ENCODE data around the gene FCHSD2. TPM values are rescaled to one million over a fixed set of nuclear protein-coding genes. Genes with fewer than 3 reads are reported as not detected.

The FCHSD2 gene
- total and polyA plus RNA-seq, 2 donors (not counting 3 experiments of a cell fraction or from before 2014, with no cell fraction given), result 20.8 to 56.9 TPM

DNA sequence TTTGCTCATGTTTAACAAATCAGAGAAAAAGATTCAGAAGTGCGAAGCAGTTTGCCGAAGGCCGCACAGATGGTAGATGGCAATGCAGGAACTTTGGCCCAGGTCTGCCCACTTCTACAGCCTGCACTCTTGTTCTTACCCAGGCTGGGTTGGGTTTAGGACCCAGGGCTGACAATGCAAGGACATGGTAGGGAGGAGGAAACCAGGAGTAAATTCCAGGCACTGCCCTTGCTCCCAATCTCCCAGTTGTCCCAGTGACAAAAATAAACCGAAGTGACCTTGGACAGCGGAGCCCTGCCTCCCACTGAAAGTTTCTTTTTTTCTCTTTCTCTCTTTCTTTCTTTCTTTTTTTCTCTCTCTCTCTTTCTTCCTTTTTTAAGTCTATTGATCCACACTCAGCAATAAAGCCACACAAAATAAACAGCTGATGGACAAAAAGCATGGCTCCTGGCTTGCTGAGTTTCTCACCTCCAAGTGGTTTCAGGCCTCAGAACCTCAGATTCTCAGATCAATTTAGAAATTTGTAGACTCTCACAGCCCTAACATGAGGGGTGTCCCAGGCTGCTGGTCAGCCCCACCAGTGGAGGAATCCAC lies 33.5 kb upstream of the FCHSD2 start:
- BruUV-seq (replicated peaks), result no TSS peak
- H3K4me1 ChIP-seq (ENCODE audit: control insufficient read depth, extremely low read depth, insufficient read depth, low read length), result peaks cover 28% of the 10 kb centered on the region
- no peaks in the 10 kb centered on the region for H3K27me3 ChIP-seq (ENCODE audit: control insufficient read depth in 2 of 2, insufficient read depth in 2 of 2, low read length in 2 of 2)
- intact Hi-C loops (cut with micrococcal nuclease), result no loop called here
- H2AFZ ChIP-seq (ENCODE audit: low read depth, low read length), result no peak overlapping the region
- no peak for TF ChIP-seq MYC (IDR thresholded peaks at IDR 0.05; ENCODE audit: low read depth, low read length)
- no peak for TF ChIP-seq GATA2 (IDR thresholded peaks at IDR 0.05; ENCODE audit: insufficient read depth, insufficient read length, low read depth, low read length)
- TF ChIP-seq, protein P1, sequence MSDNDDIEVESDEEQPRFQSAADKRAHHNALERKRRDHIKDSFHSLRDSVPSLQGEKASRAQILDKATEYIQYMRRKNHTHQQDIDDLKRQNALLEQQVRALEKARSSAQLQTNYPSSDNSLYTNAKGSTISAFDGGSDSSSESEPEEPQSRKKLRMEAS (IDR thresholded peaks at IDR 0.05; ENCODE audit: insufficient read depth, insufficient read length), result no peak
- TF ChIP-seq, protein P2, sequence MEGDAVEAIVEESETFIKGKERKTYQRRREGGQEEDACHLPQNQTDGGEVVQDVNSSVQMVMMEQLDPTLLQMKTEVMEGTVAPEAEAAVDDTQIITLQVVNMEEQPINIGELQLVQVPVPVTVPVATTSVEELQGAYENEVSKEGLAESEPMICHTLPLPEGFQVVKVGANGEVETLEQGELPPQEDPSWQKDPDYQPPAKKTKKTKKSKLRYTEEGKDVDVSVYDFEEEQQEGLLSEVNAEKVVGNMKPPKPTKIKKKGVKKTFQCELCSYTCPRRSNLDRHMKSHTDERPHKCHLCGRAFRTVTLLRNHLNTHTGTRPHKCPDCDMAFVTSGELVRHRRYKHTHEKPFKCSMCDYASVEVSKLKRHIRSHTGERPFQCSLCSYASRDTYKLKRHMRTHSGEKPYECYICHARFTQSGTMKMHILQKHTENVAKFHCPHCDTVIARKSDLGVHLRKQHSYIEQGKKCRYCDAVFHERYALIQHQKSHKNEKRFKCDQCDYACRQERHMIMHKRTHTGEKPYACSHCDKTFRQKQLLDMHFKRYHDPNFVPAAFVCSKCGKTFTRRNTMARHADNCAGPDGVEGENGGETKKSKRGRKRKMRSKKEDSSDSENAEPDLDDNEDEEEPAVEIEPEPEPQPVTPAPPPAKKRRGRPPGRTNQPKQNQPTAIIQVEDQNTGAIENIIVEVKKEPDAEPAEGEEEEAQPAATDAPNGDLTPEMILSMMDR (IDR thresholded peaks at IDR 0.05; ENCODE audit: extremely low read depth in 1 of 2, insufficient read depth in 1 of 2, low read depth in 1 of 2, low read length in 2 of 2), result no peak
- TF ChIP-seq JUN (IDR thresholded peaks at IDR 0.05; ENCODE audit: borderline replicate concordance, insufficient read depth, insufficient read length, low read depth), result no peak
- no peak for TF ChIP-seq POLR2A (IDR thresholded peaks at IDR 0.05; ENCODE audit: low read depth, low read length)
- TF ChIP-seq POLR2AphosphoS5 (IDR thresholded peaks at IDR 0.05; ENCODE audit: insufficient read depth, low read depth, low read length), result no peak
- no peak for TF ChIP-seq EZH2 (IDR thresholded peaks at IDR 0.05; ENCODE audit: borderline replicate concordance, low read depth, low read length, severe bottlenecking)
- TF ChIP-seq FOS (IDR thresholded peaks at IDR 0.05; ENCODE audit: borderline replicate concordance, insufficient read depth, low read length), result no peak
- no peak overlapping the region for H3K4me3 ChIP-seq (replicated peaks in 1 of 3; ENCODE audit: insufficient read depth in 1 of 3, low read depth in 1 of 3, low read length in 3 of 3)
- no peak overlapping the region for H3K4me2 ChIP-seq (ENCODE audit: insufficient read depth, low read length)
- DNase-seq (ENCODE audit: low read depth, low spot score), result no peak
- H3K9ac ChIP-seq (replicated peaks; ENCODE audit: extremely low read depth, insufficient read depth, low read length), result no peak overlapping the region
- POLR2A ChIA-PET, result interaction anchor here (0.5 kb wide), 1 partner anchor 33 kb away, joined by 3 read pairs; the partner anchor contains the start of gene FCHSD2
- H4K20me1 ChIP-seq (replicated peaks; ENCODE audit: control insufficient read depth, extremely low read depth, insufficient read depth, low read length), result no peaks in the 10 kb centered on the region
- no peaks in the 10 kb centered on the region for H3K79me2 ChIP-seq (ENCODE audit: control insufficient read depth, insufficient read depth, low read length)
- dilution Hi-C loops (cut with MboI; ENCODE audit: extremely low pct_ligation_motif_present, low sequenced_read_pairs), result no loop called here
- no peaks in the 10 kb centered on the region for H3K9me3 ChIP-seq (replicated peaks; ENCODE audit: control insufficient read depth, insufficient read depth, low read length)
- no peak overlapping the region for H3K27ac ChIP-seq (ENCODE audit: insufficient read depth, low read depth, low read length)
- CTCF ChIA-PET, result interaction anchor here (1.1 to 3.4 kb wide), 4 partner anchors 20 to 344 kb away, joined by 3 to 64 read pairs (median 6); partner anchors contain the start of gene FCHSD2
- H3K36me3 ChIP-seq (ENCODE audit: control insufficient read depth in 2 of 2, extremely low read depth in 1 of 2, insufficient read depth in 2 of 2, low read length in 2 of 2), result no peaks in the 10 kb centered on the region
- FAIRE-seq, result no peak
- no peaks in the 10 kb centered on the region for H3K9me1 ChIP-seq (replicated peaks; ENCODE audit: control insufficient read depth, extremely low read depth, insufficient read depth, low read length)

All from endothelial cell of umbilical vein (primary cell).